NT2/D1 (cell line): Measurements from ENCODE around the gene SKIDA1.

ENCODE experiments used
- SUZ12 ChIP-seq: IDR thresholded peaks from 2 replicates; pipeline ENCODE4 v1.6.1; 2011; ENCODE audit not compliant: insufficient read length, insufficient read depth; ENCODE audit errors: extremely low read depth
- YY1 ChIP-seq: IDR thresholded peaks from 2 replicates; pipeline ENCODE4 v1.6.1; 2011; ENCODE audit not compliant: insufficient read length, insufficient read depth
- ZNF274 ChIP-seq: IDR thresholded peaks from 2 replicates; pipeline ENCODE4 v1.6.1; 2011; ENCODE audit warnings: mild to moderate bottlenecking, low read depth, low read length

- TF ChIP-seq ZNF274 (no peak), YY1 (no peak), SUZ12 (no peak)
These were observed 45.5 kb upstream of the SKIDA1 start for GRCh38 chr10:21570761-21571521.
